CD4-positive, alpha-beta T cell treated with Interleukin-15 for 4 hours (primary cell): ENCODE data around the gene PCSK6.

Source experiments
- DNase-seq: peaks from one replicate; pipeline ENCODE4 v3.0.0-alpha.2; 2020; ENCODE audit warnings: low spot score

Gene PCSK6

GRCh38 chr15:101446518-101447167 lies 42.9 kb downstream of the PCSK6 start:
- DNase-seq = no peak

GRCh38 chr15:101445562-101446517 lies 43.7 kb downstream of the PCSK6 start:
- no peak for DNase-seq

GRCh38 chr15:101444807-101445508 lies 44.5 kb downstream of the PCSK6 start:
- no peak for DNase-seq

GRCh38 chr15:101444015-101444414 lies 45.5 kb downstream of the PCSK6 start:
- no peak for DNase-seq

- DNase-seq = no peak
These were observed 47.2 kb downstream of the PCSK6 start for GRCh38 chr15:101442272-101442671.

GRCh38 chr15:101441696-101442095 lies 47.8 kb downstream of the PCSK6 start:
- no peak for DNase-seq

GRCh38 chr15:101440846-101441590 lies 48.5 kb downstream of the PCSK6 start:
- DNase-seq = no peak

GRCh38 chr15:101439920-101440319 lies 49.6 kb downstream of the PCSK6 start:
- DNase-seq = no peak

- no peak for DNase-seq
These were observed 50.1 kb downstream of the PCSK6 start for GRCh38 chr15:101439285-101439919.

- no peak for DNase-seq
These were observed 50.8 kb downstream of the PCSK6 start for GRCh38 chr15:101438482-101439284.

- no peak for DNase-seq
These were observed 51.7 kb downstream of the PCSK6 start for GRCh38 chr15:101437618-101438481.

- DNase-seq = no peak
These were observed 52.3 kb downstream of the PCSK6 start for GRCh38 chr15:101437209-101437608.

- no peak for DNase-seq
These were observed 53.0 kb downstream of the PCSK6 start for GRCh38 chr15:101436526-101436925.

GRCh38 chr15:101435761-101436160 lies 53.7 kb downstream of the PCSK6 start:
- DNase-seq = no peak

GRCh38 chr15:101434032-101434920 lies 55.2 kb downstream of the PCSK6 start:
- no peak for DNase-seq

GRCh38 chr15:101433396-101433795 lies 56.1 kb downstream of the PCSK6 start:
- DNase-seq = no peak

- no peak for DNase-seq
These were observed 56.5 kb downstream of the PCSK6 start for GRCh38 chr15:101432982-101433381.

GRCh38 chr15:101431748-101432147 lies 57.8 kb downstream of the PCSK6 start:
- DNase-seq = no peak

- DNase-seq = no peak
These were observed 58.2 kb downstream of the PCSK6 start for GRCh38 chr15:101431301-101431700.
